ENCODE measurements around the gene SLC7A9. TPM values are rescaled to one million over a fixed set of nuclear protein-coding genes. Genes with fewer than 3 reads are reported as not detected.

The SLC7A9 gene
- total and polyA plus RNA-seq, 2 donors (not counting 3 experiments of a cell fraction or from before 2014, with no cell fraction given), result 0.06 TPM; not detected in 1

DNA sequence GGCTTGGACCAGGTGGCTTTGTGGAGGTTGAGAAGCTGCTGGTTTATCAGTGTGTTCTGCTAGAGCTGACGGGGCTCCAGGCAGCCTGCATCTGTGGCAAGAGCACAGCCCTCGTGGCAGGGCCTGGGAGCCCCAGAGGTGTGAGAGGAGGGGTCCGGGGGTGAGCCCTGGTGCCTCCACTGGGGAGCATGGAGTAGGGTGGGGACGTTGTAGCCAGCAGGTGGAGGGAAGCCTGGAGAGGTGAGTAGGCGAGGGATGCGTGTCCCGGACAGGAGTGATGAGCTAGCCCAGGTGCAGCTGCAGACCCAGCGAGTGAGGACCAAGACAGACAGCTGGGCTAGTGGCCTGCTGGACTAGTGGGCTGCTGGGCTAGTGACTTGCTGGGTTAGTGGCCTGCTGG, 51.0 kb downstream of the SLC7A9 start:
- no TSS peak for BruUV-seq (replicated peaks)

More for the DNA sequence above, 51.0 kb downstream of the SLC7A9 start:
- H3K9me3 ChIP-seq (replicated peaks; ENCODE audit: control insufficient read depth, insufficient read depth, low read length), result no peaks in the 10 kb centered on the region
- intact Hi-C loops (cut with micrococcal nuclease), result no loop called here
- no peak overlapping the region for H3K4me2 ChIP-seq (ENCODE audit: insufficient read depth, low read length)
- H3K27me3 ChIP-seq (ENCODE audit: control insufficient read depth in 2 of 2, insufficient read depth in 2 of 2, low read length in 2 of 2), result no peaks in the 10 kb centered on the region
- no peaks in the 10 kb centered on the region for H3K36me3 ChIP-seq (ENCODE audit: control insufficient read depth in 2 of 2, extremely low read depth in 1 of 2, insufficient read depth in 2 of 2, low read length in 2 of 2)
- H3K9me1 ChIP-seq (replicated peaks; ENCODE audit: control insufficient read depth, extremely low read depth, insufficient read depth, low read length), result no peaks in the 10 kb centered on the region
- H3K79me2 ChIP-seq (ENCODE audit: control insufficient read depth, insufficient read depth, low read length), result no peaks in the 10 kb centered on the region
- no peak overlapping the region for H3K27ac ChIP-seq (ENCODE audit: insufficient read depth, low read depth, low read length)
- POLR2A ChIA-PET, result no interaction called here
- no peak overlapping the region for H2AFZ ChIP-seq (ENCODE audit: low read depth, low read length)
- H3K4me1 ChIP-seq (ENCODE audit: control insufficient read depth, extremely low read depth, insufficient read depth, low read length), result no peaks in the 10 kb centered on the region
- H3K4me3 ChIP-seq (replicated peaks in 1 of 3; ENCODE audit: insufficient read depth in 1 of 3, low read depth in 1 of 3, low read length in 3 of 3), result no peak overlapping the region
- H3K9ac ChIP-seq (replicated peaks; ENCODE audit: extremely low read depth, insufficient read depth, low read length), result no peak overlapping the region
- no peak for DNase-seq (ENCODE audit: low read depth, low spot score)
- no peak for TF ChIP-seq FOS (IDR thresholded peaks at IDR 0.05; ENCODE audit: borderline replicate concordance, insufficient read depth, low read length)
- TF ChIP-seq, protein P1, sequence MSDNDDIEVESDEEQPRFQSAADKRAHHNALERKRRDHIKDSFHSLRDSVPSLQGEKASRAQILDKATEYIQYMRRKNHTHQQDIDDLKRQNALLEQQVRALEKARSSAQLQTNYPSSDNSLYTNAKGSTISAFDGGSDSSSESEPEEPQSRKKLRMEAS (IDR thresholded peaks at IDR 0.05; ENCODE audit: insufficient read depth, insufficient read length), result no peak
- no peak for TF ChIP-seq MYC (IDR thresholded peaks at IDR 0.05; ENCODE audit: low read depth, low read length)
- no peak for TF ChIP-seq POLR2A (IDR thresholded peaks at IDR 0.05; ENCODE audit: low read depth, low read length)
- TF ChIP-seq EZH2 (IDR thresholded peaks at IDR 0.05; ENCODE audit: borderline replicate concordance, low read depth, low read length, severe bottlenecking), result no peak
- TF ChIP-seq JUN (IDR thresholded peaks at IDR 0.05; ENCODE audit: borderline replicate concordance, insufficient read depth, insufficient read length, low read depth), result no peak
- no peak for TF ChIP-seq POLR2AphosphoS5 (IDR thresholded peaks at IDR 0.05; ENCODE audit: insufficient read depth, low read depth, low read length)
- TF ChIP-seq, protein P2, sequence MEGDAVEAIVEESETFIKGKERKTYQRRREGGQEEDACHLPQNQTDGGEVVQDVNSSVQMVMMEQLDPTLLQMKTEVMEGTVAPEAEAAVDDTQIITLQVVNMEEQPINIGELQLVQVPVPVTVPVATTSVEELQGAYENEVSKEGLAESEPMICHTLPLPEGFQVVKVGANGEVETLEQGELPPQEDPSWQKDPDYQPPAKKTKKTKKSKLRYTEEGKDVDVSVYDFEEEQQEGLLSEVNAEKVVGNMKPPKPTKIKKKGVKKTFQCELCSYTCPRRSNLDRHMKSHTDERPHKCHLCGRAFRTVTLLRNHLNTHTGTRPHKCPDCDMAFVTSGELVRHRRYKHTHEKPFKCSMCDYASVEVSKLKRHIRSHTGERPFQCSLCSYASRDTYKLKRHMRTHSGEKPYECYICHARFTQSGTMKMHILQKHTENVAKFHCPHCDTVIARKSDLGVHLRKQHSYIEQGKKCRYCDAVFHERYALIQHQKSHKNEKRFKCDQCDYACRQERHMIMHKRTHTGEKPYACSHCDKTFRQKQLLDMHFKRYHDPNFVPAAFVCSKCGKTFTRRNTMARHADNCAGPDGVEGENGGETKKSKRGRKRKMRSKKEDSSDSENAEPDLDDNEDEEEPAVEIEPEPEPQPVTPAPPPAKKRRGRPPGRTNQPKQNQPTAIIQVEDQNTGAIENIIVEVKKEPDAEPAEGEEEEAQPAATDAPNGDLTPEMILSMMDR (IDR thresholded peaks at IDR 0.05; ENCODE audit: extremely low read depth in 1 of 2, insufficient read depth in 1 of 2, low read depth in 1 of 2, low read length in 2 of 2), result no peak
- TF ChIP-seq GATA2 (IDR thresholded peaks at IDR 0.05; ENCODE audit: insufficient read depth, insufficient read length, low read depth, low read length), result no peak
- CTCF ChIA-PET, result interaction anchor here (0.7 kb wide), 1 partner anchor 45 kb away, joined by 3 read pairs; no protein-coding TSS in a partner anchor
- no peak for FAIRE-seq
- dilution Hi-C loops (cut with MboI; ENCODE audit: extremely low pct_ligation_motif_present, low sequenced_read_pairs), result no loop called here
- H4K20me1 ChIP-seq (replicated peaks; ENCODE audit: control insufficient read depth, extremely low read depth, insufficient read depth, low read length), result no peaks in the 10 kb centered on the region
